Ureter (tissue), 1 donor: ENCODE measurements around the gene ELP4. TPM values are rescaled to one million over a fixed set of nuclear protein-coding genes. Genes with fewer than 3 reads are reported as not detected.
"Not testable (repeated sequence)": the region's sequence is repeated elsewhere in the genome, so short reads cannot be mapped to it uniquely, and the experiment has no call there.

Source experiments
- DNase-seq: peaks from one replicate; pipeline ENCODE4 v3.0.0-alpha.2; 2020; ENCODE audit warnings: low spot score
- total RNA-seq: library from RNA; stranded (reverse); gene quantifications from one replicate; pipeline ENCODE4 v1.2.4, GENCODE V29; 2023
- donor health status: DM: yes; HTN: yes; CAD: no.

Gene ELP4
- total RNA-seq, 1 donor from 2014 or later: 20.6 TPM

DNA sequence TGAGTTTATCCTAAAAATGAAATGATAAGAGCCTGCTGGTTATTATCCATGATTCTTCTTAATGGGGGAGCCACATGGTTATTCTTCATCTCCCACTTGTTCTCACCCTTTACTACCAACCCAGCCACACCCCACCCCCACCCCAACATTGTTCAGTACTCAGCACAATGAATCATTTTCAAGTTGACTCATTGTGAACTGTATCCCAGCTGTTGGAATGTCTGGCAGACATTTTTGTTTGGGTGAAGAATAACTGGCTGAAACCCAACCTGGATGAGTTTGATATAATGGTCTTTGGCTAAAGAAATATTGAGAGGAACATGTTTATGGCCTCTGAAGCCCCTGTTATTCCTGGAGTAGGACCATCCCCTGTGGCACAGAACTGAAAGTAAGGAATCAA, 136.2 kb downstream of the ELP4 start:
- DNase-seq: no peak

DNA sequence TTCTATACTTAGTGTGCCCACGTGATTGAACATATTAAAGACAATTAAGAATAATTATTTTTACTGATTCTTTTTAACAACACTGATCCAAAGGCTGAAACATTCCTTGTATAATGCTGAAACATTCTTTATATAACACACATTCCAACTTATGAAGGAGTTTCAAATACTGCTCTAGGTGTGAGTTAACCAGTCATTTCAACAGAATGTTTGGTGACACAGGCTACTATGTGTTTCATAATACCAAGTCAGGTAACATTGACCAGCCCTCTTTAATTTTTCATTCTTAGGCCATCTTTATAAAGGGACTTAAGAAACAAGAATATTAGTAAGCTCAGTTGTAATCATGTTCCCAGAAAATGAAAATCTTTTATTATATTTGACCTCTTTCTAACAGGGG, 136.6 kb downstream of the ELP4 start:
- DNase-seq: no peak

DNA sequence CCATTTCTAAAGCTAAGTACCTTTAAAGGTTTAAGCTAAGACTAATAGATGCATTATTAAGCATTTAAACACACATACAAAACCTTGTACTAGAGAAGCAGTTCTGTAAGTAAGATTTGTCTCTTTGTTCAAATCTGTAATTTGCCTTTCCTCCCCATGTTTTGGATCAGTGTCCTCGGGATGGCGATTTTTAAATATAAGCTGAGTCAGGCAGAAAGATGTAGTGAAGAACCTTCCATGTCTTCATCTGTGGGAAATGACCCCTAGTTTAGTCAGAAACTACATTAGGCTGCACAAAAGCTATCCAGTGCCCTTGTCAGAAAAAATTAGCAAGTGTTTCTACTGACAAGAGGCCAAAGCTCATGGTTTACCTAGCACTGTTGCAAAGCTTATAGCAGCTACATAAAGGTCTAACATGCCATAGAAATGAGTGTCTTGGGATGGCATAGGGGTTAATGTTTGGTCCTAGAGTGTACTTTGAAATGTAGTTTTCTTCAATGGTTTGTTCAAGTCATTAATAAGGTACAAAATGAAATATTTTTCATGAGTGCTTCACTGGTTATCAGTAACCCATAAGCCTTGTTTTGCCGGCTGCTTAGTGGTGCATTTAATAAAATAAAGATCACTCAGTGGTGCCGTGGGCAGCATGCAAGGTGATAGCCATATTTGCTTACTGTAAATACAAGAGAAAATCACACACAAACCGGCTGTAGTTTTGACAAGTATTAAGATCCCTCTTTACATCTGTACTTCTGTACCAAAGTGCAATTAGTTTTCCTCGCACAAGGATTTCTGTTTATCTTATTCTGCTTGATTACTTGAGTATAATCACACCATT, 139.8 kb downstream of the ELP4 start:
- no peak for DNase-seq

DNA sequence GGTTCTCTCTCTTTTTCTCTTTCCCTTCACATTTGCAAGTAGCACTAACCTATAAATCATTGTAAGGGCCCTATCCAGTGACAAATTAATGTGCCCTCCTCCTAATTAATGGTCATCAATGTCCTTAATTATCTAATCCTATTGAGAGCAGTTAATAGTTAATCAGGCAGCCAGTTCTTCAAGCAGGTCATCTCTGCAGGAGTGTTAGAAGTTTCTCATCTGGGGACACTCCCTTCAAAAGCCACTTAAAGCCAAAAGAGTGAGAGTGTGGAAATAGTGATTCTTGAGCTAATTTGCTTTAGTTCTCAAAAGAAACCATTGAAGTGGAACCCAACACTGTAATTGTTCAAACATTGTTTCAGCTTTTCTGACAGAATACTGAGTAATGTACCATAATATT, 141.6 kb downstream of the ELP4 start:
- no peak for DNase-seq

DNA sequence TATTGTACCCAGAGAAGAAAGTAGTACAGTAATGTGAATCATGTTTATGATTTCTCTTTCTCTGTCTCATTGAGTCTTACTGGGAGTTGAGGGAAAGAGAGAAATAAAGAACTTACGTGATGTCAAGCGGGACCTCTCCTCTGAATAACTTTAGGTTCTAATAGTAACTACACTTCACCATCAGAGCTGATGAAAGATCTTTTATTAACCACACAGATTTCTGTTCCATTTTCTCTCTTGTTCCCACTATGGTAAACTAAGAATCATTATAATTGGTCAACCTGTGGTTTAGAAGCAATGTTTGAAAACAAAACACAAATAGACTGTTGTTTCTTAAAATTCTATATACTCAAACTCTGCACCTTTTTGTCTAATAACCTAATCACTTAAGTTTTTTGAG, 142.3 kb downstream of the ELP4 start:
- DNase-seq: no peak

DNA sequence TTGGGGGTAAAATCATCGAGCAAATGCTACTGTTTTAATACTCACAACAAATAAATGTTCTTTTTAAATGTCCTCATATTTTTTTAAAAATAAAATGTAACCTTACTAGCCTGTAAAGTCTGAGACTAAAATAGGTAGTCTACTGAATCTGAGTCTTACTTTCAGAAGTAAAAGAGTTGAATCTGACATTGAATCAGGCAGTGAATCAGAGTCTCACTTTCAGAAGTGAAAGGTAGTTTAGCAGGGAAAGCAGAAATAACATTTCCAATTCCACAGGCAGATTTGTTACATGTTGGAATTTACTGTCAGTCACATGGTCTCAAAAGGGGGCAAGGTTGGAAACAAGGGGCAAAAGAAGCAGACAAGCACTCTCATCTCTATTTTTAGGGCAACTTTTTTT, 143.0 kb downstream of the ELP4 start:
- DNase-seq: no peak

DNA sequence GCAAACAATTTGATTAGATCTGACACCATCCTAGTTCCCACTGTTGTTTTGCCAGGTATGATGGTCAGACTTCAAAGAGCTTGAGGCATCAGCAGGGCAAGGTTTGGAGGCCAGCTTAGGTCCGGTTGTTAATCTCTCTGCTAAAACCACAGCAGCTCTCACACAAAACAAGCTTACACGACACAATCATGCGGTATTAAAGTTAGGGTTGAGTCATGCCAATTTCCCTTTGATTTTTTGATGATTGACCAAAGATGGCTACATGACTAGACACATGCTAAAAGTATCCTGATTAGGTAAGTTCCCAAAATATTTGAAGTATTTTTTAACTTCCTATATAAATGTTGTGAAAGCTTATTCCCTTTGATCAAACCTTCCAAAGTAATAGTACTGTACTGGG, 145.9 kb downstream of the ELP4 start:
- no peak for DNase-seq

DNA sequence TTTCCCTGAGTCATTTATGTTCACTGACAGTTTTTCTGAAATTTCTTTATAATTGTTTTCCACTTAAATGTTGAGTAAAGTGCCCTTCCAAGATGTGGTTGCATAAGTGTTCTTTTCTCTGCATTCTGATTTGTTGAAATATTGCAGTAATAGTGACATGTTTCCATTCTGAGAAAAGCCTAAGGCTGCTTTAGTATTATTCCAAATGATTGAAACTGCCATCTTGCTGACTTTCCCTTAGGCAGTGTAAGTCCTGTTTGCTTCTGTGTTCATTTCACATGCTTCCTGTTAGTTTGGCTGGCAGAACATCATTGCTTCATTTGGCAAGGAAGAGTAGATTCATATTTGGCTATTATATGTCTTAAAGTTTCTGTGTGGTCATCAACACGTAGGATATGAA, 146.5 kb downstream of the ELP4 start:
- no peak for DNase-seq

DNA sequence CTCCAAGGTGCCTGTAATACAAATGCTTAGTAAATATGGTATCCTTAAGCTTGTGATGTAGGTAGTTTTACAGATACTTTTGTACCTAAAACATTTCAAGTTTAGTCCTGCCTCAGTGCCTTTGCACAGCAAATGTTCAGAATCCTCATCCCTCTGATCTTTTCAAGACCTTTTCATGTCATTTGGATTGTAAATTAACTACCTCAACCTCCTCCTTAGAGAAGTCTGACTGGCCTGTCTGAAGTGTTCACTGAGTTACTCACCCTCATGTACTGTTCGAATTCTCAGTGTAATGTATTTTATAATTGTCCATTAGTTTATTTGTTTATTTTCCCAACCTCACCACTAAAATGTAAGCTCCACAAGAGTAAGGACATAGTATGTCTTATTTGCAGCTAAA, 147.5 kb downstream of the ELP4 start:
- DNase-seq: no peak

DNA sequence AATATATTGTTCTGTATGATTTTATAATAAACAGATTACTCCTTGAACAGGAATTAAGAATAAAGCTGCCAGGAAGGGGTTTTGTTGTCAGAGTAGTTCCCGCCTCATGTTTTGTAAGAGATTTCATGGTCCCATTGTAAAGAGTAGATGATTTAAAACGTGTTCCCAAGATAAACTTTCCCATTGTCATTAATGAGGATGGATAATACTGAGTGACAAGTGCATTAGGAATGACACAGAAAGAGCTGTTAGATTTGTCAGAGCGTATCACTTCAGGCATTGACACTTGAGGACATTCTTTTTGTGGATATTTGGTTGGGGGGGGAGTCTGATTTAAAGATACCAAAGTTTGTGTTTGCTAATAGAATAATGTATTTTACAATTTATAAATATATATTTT, 154.6 kb downstream of the ELP4 start:
- DNase-seq: no peak

DNA sequence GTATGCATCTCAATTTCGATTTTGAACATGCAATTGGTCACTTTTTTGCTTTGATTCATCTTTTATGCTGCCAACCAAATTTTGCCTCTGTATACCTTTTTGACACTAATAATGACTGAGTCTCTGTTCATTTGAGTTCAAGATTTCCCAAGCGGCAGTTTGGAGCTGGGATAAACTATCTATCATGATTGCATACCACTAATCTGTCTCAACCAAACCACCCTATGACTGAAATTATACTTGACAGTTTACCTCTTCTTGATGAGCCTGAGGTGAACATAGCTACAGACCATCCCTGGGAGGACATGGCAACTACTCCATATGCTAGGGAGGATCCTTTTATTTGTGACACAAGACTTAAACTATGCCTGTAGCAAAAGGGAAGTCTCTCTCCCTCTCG, 155.4 kb downstream of the ELP4 start:
- no peak for DNase-seq

DNA sequence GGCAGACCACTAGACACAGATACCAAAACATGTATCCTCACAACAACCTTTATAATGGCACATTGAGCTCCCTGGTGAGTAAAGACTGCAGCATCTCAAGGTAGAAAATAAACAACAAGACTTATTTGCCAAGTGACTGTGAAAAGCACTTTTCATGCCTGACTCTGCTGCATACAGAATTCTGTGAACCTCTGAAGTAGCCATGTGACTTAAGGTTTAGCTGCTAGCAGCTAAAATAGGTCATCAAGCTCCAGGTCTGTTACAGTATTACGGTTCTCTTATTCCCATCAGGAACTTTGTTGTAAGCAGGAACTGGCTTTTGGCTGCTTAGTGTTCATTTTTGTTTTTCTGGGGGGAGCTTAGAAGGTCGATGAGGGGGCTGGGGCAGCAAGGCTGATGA, 162.1 kb downstream of the ELP4 start:
- no peak for DNase-seq

DNA sequence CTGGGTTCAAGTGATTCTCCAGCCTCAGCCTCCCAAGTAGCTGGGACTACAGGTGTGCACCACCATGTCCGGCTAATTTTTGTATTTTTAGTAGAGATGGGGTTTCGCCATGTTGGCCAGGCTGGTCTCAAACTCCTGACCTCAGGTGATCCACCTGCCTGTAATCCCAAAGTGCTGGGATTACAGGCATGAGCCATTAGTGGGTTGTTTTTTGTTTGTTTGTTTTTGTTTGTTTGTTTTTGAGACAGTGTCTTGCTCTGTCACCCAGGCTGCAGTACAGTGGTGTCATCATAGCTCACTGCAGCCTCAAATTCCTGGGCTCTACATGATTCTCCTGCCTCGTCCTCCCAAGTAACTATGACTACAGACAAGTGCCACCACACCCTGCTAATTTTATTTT, 163.5 kb downstream of the ELP4 start:
- DNase-seq: not testable (repeated sequence)

DNA sequence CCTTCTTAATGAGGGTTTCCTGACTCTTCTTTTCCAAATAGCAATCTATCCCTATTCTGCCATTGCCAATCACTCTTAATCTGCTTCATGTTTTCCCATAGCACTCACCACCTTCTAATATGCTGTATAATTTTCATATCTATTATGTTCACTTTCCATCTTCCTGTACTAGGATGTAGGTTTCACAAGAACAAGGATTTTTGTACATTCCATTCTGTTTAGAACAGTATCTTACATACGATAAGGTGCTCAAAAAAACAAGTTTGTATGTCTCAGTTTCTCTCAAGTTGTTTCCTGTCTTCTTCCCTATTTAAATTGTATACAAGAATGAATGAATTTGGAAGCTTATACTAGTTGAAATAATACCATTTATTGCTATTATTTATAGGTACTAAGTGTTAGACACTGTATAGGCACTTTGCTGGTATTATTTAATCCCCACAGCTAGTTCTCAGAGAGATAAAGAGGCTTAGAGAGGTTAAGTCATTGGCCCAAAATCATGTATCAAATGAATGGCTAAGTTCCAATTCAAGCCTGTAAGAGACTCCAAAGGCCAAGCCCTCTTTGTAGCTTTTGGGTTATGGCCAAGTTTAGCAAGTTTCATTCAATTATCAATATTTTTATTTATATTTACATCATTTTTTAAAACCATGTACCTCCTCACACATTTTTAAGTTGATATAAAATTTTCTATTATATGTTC, 166.9 kb downstream of the ELP4 start:
- DNase-seq: no peak

DNA sequence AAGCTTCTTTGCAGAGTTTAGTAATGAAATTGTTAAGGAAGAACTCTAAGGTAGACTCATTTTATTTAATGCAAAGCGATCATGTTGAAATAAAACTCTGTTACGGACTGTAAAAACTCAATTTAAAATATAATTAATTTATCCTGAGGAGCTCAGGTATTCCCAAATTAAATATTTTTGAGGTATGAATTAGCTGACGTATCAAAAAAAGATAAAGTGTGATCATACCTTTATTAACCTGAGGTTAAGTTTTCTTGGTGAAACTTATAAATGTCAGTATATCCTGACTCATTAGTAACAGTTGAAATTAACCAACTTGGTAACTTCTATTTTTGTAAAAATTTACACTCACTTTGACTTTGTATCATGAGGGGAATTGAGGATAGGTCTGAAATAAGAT, 171.2 kb downstream of the ELP4 start:
- no peak for DNase-seq

DNA sequence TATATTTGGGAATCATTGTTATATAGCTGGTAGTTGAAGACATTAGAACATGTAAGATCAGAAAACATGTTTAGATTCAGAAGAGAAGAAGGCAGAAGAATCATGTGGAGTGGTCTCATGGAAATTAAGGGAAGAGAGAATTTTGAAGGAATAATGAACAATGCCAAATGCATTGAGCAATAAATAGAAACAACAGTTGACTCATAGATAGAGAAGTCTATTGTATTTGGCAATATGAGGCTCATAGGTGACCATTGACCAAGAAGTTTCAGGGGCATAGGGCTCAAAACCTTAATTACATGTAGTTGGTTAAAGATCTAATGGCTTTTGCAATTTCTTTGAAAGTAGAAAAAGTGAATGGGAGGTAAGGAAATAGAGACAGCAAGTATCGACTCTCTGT, 177.7 kb downstream of the ELP4 start:
- DNase-seq: no peak

DNA sequence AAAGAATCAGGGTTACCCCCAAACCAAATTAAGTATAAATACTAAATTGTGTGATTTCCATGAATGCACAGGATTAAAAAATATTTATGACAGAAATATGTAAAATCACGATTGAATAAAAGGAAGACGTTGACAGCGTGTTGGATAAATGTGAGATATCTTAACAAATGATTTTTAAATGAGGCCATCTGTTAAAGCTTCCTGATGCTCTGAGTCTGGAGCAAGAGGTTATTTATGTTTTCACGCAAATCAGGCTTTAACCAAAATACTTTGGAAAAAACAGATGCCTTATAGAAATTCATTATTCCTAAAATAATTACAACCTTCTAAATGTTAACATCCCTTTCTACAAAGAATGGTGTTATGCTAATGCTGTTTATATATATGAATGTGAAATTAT, 178.3 kb downstream of the ELP4 start:
- no peak for DNase-seq

DNA sequence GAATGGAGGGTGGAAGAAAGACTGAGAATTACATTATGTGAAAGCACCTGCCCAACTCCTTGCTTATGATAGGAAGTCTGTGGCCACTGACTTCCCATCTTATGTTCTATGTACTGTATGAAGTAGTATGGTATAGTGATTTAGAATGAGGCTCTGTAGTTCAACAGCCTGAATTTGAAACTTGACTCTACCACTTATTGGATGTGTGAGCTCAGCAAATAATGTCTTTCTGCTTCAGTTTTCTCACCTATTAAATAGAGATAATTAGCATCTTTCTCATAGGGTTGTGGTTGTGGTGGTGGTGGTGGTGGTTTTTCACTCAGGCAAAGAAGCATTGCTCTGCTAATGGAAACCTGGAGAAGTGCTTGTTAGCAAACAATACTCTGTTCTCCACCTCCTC, 180.0 kb downstream of the ELP4 start:
- no peak for DNase-seq

DNA sequence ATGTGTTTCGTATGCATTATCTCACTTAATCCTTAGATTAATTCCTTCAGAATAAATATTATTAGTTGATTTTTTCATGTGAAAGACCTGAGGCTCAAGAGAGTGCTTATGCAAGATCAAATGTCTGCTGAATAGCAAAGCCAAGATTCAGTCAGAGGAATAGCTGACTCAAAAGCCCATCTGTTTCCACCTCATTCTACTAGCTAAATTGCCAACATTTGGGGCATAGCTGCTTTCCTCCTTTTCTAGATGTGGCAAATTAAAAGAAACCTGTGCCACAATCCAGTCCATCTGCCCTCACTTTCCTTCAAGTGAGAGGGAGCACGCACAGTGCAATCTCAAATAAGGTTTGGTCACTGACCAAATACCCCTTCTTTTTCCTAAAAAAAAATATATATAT, 180.5 kb downstream of the ELP4 start:
- no peak for DNase-seq

DNA sequence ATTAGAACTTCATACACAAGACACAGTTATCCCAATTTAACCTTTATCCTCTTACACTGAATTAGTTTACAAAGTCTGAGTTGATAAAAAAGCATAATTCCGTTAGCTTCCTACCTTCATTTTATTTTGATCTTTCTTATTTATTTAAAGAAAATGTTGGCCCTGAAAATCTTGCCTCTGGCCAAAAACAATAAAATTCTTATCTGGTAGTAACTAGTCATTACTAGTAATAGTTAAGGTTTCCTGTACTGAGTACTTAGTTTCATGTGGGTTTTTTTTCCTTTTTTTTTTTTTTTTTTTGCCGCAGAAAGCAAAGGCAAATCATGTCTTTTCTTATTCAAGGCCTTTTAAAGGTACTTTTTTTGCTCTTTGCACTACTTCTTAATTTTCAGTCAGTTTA, 180.9 kb downstream of the ELP4 start:
- no peak for DNase-seq

DNA sequence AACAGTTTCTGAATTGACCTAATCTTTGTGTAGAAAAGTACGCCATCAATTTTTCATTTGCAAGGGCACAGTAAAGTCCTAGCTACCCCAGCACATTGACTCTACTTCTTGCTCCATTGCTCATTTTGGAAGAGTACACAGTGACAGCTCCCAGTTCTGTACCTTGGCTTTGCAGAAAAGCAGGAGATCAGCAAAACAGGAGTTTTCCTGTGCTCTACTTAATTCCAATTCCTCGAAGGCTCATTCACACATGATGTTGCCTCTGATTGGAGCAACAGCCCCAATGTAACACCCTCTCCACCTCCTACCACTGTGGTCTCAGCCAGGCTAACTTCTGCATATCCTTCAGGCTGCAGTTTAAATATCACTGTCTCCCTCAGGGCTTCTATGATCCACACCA, 182.9 kb downstream of the ELP4 start:
- no peak for DNase-seq

DNA sequence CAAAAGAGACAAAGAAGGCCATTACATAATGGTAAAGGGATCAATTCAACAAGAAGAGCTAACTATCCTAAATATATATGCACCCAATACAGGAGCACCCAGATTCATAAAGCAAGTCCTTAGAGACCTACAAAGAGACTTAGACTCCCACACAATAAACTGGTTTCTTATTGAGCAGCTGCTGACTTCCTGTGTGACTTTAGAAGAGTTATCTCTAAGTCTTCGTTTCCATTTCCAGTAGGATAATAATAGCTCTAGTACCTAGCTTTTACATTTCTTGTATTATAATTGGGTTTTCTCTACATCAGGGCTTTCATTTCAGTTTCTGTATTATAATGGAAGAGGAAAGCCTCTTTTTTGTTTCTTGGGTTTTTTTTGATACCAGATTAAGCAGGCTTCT, 187.5 kb downstream of the ELP4 start:
- DNase-seq: not testable (repeated sequence)

DNA sequence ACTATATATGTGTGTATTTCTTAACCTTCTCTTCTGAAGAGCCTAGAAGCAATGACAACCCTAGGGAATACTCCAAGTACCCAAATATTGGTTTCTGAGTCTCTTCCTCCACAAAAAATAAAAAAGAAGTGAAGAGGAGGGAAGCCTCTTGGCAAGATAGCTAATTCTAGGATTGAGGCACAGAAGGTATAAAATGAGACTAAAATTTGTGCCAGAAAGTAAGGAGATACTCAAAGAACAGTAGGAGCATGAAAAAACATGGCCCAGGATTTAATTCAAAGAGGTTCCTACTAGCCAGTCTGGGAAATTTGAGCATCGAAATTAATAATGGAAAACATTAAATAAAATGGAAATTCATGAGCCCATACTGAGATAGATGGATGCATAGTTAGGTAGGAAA, 189.5 kb downstream of the ELP4 start:
- DNase-seq: no peak

DNA sequence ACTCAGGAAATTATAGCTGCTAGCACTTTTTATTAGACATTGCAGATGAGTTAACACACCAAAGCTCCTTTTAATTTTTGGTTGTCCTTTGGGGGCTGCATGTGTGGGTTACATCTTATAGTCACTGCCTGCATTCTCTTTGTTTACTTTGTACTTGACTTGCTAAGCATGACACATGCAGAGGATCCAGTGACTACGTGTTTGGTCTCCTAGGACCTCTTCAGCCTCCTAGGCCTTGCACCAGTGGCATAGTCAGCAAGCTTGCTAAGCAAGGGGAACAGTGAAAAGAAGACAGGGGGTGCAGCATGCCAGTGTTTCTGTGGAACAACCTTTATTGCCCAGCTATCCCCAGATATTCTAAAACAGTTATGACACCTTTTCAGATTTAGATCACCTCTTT, 193.4 kb downstream of the ELP4 start:
- DNase-seq: no peak
